Muscle of leg (tissue), 11 donors: ENCODE results near the gene MLXIP. TPM values are rescaled to one million over a fixed set of nuclear protein-coding genes. Genes with fewer than 3 reads are reported as not detected.

Experiments
- DNase-seq: peaks from one replicate; pipeline ENCODE4 v3.0.0; 2013
- H3K27ac ChIP-seq: one replicate; pipeline ENCODE4 v1.5.1; 2013; ENCODE audit warnings: mild to moderate bottlenecking, low read length, control low read depth
- H3K27me3 ChIP-seq: one replicate; pipeline ENCODE4 v1.6.1; 2013; ENCODE audit warnings: low read length; ENCODE audit not compliant: control insufficient read depth, insufficient read depth
- H3K36me3 ChIP-seq: one replicate; pipeline ENCODE4 v1.6.1; 2013; ENCODE audit warnings: low read length; ENCODE audit not compliant: control insufficient read depth, insufficient read depth
- H3K4me1 ChIP-seq: one replicate; pipeline ENCODE4 v1.6.1; 2013; ENCODE audit warnings: low read length; ENCODE audit not compliant: control insufficient read depth, insufficient read depth
- H3K4me3 ChIP-seq: one replicate; pipeline ENCODE4 v1.5.1; 2013; ENCODE audit warnings: low read length, control low read depth
- H3K9me3 ChIP-seq: replicated peaks from 2 replicates; pipeline ENCODE4 v1.6.1; 2013; ENCODE audit warnings: low read depth, low read length; ENCODE audit not compliant: control insufficient read depth
- WGBS: methylation state at CpG from one replicate; pipeline ENCODE4 v1.1.5; 2013; ENCODE audit warnings: missing lambda C conversion rate; ENCODE audit not compliant: insufficient coverage; 5-methylcytosine and 5-hydroxymethylcytosine counted together
- polyA plus RNA-seq, 8 donors: library from polyadenylated mRNA; unstranded; fragments of 120-200 nt; gene quantifications; one replicate each; pipeline versions ENCODE4 v1.2.1 to v1.2.3, GENCODE V29; 2013; ENCODE audit warnings: inconsistent platforms in 1 of 8, low replicate concordance in 1 of 8; ENCODE audit not compliant: insufficient read length in 8 of 8, insufficient read depth in 1 of 8
- total RNA-seq: library from RNA; stranded (reverse); fragments of 120-200 nt; gene quantifications from one replicate; pipeline ENCODE4 v1.2.4, GENCODE V29; 2013

Gene MLXIP
- total and polyA plus RNA-seq, 9 donors, result 12.6 to 34.0 (median 28.6) TPM

DNA sequence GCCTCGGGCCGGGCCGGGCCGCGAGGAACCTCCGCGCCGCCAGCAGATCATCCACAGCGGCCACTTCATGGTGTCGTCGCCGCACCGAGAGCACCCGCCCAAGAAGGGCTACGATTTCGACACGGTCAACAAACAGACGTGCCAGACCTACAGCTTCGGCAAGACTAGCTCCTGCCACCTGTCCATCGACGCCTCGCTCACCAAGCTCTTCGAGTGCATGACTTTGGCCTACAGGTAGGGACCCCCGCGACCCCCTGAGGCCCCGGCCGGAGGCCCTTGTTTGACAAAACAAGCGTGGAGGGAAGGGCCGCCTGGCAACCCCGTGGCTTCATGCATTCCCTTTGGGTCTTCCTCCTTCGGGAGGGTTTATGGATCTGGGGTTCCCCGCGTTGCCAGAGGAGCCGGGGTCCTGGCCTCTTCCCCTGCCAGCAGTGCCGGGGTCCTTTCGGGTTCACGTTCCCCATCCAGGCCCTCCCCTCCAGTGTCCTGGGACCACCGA is 526 bp downstream of the MLXIP start:
- Histone ChIP-seq H3K4me1 (peaks cover 43% of the 10 kb centered on the region), H3K9me3 (no peaks in the 10 kb centered on the region), H3K4me3 (peak overlapping the region; percentile 83), H3K27me3 (no peaks in the 10 kb centered on the region), H3K36me3 (peaks cover 6% of the 10 kb centered on the region), H3K27ac (peak overlapping the region; percentile 84)
- DNase-seq, result peak; percentile 33
- 0% methylated on average over 31 of the region's 38 CpGs for WGBS

DNA sequence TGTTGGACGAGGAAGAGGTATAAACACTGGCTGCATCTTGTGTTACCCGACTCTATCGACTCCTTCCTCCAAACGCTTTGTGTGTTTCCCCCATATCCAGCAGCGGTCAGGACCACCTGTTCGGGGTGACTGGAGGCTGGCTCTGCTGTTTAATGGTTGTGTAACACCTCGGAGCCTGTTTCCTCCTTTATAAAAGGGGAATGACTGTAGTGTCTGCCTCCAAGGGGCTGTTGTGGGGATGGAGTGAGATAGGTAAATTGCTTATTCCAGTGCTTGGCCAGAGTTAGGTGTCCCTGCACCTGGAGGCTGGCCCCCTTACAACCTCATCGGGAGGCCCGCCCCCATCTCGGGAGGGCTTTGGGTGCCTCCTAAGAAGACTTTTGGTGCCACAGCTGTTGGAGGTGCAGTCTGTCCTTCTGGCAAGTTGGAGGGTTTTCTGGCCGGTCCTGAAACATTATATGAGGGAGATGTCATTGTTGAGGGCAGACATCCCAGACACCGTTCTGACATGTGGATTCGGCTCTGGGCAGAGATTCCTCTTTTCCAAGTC is 1.1 kb downstream of the MLXIP start:
- DNase-seq, result peak; percentile 44
- Histone ChIP-seq H3K4me1 (peaks cover 43% of the 10 kb centered on the region), H3K27me3 (no peaks in the 10 kb centered on the region), H3K27ac (peak overlapping the region; percentile 84), H3K4me3 (peak overlapping the region; percentile 83), H3K9me3 (no peaks in the 10 kb centered on the region), H3K36me3 (peaks cover 10% of the 10 kb centered on the region)
- 0% methylated on average over 2 of the region's 13 CpGs for WGBS

DNA sequence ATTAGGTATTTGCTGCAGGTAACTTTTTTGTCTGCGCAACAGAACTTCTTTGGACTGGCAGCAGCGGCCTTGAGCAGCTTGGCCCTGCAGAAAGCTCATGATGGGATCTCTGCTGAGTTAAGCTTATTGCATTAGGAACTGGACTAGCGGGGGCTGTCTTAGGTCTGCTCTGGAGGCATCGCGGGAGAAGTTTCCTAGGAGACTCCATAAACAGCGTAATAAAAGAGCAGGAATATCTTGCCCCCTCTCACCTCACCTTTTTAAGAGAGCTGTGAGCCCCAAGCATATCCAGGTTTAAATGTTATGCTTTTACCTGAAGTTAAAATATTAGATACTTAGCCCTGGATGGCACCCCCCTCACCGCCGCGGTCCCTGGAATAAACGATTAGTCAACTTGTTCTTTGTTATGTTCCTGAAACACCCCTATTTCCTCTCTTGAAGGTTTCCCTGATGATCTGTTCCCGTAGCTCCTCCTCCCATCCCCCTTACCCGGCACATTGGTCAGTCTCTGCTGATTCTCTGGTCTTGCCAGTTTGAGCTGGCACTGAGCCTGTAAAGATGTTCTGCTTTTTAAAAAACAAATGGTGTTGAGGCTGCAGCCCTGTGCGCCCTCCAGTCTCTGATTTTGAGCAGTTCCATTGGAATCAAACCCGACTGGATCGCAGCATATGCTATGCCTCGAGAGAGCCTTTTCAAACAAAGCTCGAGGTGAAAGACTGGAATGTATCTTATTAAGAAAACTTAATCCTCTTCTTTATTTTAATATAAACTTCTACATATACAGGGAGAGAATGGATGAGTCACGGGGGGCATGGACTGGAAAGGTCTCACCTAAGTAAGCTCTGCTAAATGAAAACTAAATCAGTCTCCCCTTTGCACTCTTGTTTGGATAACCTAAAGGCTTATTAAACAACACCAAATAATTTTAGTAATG is 1.9 kb downstream of the MLXIP start:
- Histone ChIP-seq H3K27ac (peak overlapping the region; percentile 84), H3K27me3 (no peaks in the 10 kb centered on the region), H3K9me3 (no peaks in the 10 kb centered on the region), H3K36me3 (peaks cover 16% of the 10 kb centered on the region), H3K4me3 (peak overlapping the region; percentile 83), H3K4me1 (peaks cover 43% of the 10 kb centered on the region)
- 7% methylated on average over 6 of the region's 18 CpGs for WGBS
- DNase-seq, result peak; percentile 88

DNA sequence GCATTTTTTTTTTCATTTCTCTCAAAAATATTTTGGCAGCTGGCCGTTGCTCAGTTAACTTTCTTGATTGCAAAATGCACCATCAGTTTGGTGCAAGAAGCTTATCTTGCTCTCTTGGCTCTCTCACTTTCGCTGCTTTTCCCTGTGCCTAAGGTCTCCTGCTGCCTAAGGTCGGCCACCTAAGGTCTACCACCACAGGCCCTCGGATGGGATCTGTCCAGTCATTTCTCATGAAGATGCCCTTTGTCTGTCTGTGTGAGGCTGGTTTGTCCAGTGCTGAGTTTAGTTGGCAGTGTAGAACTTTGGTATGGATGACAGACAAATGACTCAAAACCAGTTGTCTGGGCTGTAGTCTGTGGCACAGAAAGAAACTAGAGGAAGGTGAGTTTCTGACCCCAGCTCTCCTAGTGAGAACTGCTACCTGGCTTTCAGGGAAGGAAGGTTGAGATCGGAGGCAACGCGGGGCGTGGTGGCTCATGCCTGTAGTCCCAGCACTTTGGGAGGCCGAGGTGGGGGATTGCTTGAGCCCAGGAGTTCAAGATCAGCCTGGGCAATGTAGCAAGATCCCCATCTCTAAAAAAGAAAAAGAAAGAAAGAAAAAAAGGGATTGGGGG is 2.6 kb downstream of the MLXIP start:
- no peak for DNase-seq
- H3K4me1 ChIP-seq, result peaks cover 44% of the 10 kb centered on the region
- WGBS, result 71% methylated on average over 6 of the region's 9 CpGs

DNA sequence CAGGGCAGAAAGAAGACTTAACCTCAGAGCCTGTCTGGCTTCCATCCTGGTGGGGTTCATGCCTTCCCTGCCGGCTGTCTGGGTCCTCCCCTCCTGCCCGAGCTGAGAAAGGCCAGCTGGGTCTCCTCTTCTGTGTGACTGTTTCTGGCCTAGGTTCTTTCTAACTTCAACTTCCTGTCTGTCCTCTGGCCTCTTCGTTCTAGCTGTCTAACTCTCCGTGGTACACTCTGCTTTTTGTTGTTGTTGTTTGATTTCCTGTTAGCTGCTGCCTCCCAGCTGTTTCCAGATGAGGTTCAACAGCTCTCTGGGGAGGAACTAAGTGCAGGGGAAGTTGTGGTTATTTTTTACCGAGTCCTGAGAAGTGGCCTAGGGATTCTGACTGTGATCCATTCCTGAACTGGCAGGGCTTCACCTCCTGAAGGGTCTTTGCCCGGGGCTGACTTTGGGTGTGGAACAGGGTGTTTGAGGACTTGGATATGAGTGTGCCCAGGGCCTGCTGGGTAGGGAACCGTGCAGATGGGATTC is 3.2 kb downstream of the MLXIP start:
- Histone ChIP-seq H3K27me3 (no peaks in the 10 kb centered on the region), H3K4me1 (peaks cover 48% of the 10 kb centered on the region), H3K4me3 (peak overlapping the region; percentile 15), H3K9me3 (no peaks in the 10 kb centered on the region), H3K27ac (peak overlapping the region; percentile 84), H3K36me3 (peaks cover 26% of the 10 kb centered on the region)
- peak; percentile 93 for DNase-seq
- 12% methylated on average over 6 of the region's 7 CpGs for WGBS

More for the DNA sequence above, 2.6 kb downstream of the MLXIP start:
- Histone ChIP-seq H3K36me3 (peaks cover 22% of the 10 kb centered on the region), H3K9me3 (no peaks in the 10 kb centered on the region), H3K27ac (peak overlapping the region; percentile 84), H3K4me3 (no peak overlapping the region), H3K27me3 (no peaks in the 10 kb centered on the region)

DNA sequence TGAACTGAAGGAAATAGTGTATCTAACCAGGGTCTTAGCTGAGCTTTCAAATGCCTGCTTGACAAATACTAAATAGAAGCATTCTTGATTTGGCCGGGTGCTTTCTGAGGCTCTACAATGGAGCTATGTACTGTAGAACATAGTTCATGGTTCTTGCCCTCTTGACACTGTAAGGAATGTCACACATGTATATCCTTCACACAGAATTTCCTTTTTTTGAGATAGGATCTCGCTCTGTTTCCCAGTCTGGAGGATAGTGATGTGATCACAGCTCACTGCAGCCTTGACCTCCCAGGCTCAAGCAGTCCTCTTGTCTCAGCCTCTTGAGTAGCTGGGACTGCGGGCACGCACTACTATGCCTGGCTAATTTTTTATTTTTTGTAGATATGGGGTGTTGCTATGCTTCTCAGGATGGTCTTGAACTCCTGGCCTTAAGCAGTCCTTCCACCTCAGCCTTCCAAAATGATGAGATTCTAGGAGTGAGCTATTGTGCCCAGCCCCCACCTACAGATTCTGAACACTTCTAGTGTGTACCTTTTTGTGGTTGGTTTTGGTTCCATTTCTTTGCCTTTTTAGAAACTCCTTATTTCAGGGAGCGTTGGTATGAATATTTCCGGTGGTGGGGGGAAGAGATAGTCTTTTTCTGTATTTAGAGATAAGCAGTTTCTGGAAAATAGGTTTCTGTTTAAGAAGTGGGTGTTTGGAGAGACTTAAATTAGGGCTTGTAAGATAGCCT is 4.2 kb downstream of the MLXIP start:
- peaks cover 53% of the 10 kb centered on the region for H3K4me1 ChIP-seq

DNA sequence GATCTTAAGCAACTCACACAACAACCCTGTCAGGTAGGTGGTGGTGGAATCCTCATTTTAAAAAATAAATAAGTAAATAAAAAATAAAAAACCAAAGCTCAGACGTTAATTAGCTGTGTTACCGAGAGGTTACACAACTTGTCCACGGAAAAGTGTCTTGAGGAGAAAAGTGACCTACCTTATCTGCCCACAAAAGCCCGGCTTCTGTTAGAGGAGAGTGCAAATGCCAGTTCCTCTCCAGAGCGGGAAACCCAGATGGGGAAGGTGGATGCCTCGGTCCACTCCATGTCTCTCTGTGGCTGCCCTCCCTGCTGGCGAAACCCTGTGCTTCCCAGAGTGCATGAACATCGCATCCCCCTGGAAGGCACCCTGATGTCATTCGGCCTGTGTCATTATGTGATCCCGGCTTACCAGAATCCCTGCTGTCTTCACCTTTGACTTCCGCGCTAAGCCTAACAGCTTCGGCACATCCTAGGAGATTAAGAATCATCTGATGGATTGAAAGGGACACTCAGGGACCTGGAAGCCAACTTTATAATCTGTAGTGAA is 6.4 kb downstream of the MLXIP start:
- WGBS, result 97% methylated on average over 7 of the region's 13 CpGs
- H3K27ac ChIP-seq, result no peak overlapping the region
- no peak for DNase-seq
- H3K4me1 ChIP-seq, result peaks cover 58% of the 10 kb centered on the region
- H3K36me3 ChIP-seq, result peaks cover 41% of the 10 kb centered on the region
- no peak overlapping the region for H3K4me3 ChIP-seq
- no peaks in the 10 kb centered on the region for H3K9me3 ChIP-seq
- H3K27me3 ChIP-seq, result no peaks in the 10 kb centered on the region

More for the DNA sequence above, 4.2 kb downstream of the MLXIP start:
- no peaks in the 10 kb centered on the region for H3K9me3 ChIP-seq
- peaks cover 33% of the 10 kb centered on the region for H3K36me3 ChIP-seq
- no peak overlapping the region for H3K27ac ChIP-seq
- no peak for DNase-seq
- 75% methylated on average over 2 of the region's 6 CpGs for WGBS
- no peak overlapping the region for H3K4me3 ChIP-seq
- no peaks in the 10 kb centered on the region for H3K27me3 ChIP-seq

DNA sequence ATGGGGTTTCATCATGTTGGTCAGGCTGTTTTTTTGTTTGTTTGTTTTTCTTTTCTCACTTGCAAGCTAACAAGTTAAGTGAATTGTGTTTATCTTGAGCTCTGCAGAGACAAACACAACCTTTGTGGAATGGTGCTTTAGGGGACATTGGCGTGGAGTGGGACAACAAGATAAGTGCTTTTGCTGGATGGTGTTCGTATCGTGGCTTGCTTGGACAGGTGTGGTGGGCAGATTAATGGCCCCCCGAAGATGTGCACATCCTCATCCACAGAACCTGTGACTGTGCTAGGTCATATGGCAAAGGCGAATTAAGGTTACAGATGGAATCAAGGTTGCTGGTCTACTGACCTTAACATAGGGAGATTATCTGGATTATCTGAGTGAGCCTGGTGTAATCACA is 7.0 kb downstream of the MLXIP start:
- Histone ChIP-seq H3K4me1 (peaks cover 51% of the 10 kb centered on the region), H3K27me3 (no peaks in the 10 kb centered on the region), H3K36me3 (peaks cover 41% of the 10 kb centered on the region), H3K9me3 (no peaks in the 10 kb centered on the region), H3K4me3 (no peak overlapping the region), H3K27ac (no peak overlapping the region)
- WGBS, result 83% methylated on average over 2 of the region's 5 CpGs
- DNase-seq, result no peak

DNA sequence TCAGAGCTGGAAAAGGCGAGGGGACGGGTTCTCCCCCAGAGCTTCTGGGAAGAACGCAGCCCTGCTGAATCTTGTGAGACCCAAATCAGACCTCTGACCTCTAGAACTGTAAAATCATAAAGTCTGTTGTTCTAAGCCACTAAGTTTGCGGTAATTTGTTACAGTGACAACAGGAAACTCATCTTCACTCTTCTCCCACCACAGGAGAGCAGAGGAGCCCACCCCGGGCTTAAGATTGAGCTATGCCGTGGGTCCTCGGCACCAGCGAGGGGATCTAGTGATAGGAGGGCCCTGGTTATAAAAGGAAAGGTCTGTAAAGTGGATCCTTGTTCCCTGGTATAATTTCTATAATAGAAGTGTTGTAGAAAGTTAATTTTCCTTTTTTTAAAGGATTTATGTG is 7.6 kb downstream of the MLXIP start:
- H3K27me3 ChIP-seq, result no peaks in the 10 kb centered on the region
- no peak overlapping the region for H3K4me3 ChIP-seq
- H3K9me3 ChIP-seq, result no peaks in the 10 kb centered on the region
- WGBS, result 58% methylated on average over 2 of the region's 8 CpGs
- H3K4me1 ChIP-seq, result peaks cover 50% of the 10 kb centered on the region
- H3K27ac ChIP-seq, result peak overlapping the region; percentile 20
- H3K36me3 ChIP-seq, result peaks cover 41% of the 10 kb centered on the region
- DNase-seq, result no peak
